ENCODE measurements around the gene TMEM117.

DNA sequence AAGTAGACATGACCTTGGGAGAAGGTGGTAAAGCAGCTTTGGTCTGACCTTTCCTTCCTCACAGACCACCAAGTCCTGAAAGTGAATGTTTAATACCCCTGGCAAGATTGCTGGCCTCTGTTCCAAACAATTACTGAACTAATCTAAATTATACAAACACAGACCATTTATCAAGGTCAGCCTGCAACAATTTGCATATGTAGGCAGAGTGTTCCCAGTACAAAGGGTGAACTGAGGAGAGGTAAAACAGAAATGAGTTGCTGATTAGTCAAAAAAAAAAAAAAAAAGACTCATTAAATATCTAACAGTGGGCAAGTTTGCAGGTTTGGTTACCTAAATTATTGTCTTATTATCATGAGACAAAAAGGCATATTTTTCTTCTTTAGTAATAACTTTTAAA is 506.5 kb downstream of the TMEM117 start:
- TF ChIP-seq, protein P1, sequence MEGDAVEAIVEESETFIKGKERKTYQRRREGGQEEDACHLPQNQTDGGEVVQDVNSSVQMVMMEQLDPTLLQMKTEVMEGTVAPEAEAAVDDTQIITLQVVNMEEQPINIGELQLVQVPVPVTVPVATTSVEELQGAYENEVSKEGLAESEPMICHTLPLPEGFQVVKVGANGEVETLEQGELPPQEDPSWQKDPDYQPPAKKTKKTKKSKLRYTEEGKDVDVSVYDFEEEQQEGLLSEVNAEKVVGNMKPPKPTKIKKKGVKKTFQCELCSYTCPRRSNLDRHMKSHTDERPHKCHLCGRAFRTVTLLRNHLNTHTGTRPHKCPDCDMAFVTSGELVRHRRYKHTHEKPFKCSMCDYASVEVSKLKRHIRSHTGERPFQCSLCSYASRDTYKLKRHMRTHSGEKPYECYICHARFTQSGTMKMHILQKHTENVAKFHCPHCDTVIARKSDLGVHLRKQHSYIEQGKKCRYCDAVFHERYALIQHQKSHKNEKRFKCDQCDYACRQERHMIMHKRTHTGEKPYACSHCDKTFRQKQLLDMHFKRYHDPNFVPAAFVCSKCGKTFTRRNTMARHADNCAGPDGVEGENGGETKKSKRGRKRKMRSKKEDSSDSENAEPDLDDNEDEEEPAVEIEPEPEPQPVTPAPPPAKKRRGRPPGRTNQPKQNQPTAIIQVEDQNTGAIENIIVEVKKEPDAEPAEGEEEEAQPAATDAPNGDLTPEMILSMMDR (IDR thresholded peaks at IDR 0.05; ENCODE audit: low read depth, low read length): no peak
- TF ChIP-seq EZH2phosphoT487 (IDR thresholded peaks at IDR 0.05; ENCODE audit: low read depth): no peak
